K562 (cell line): Measurements from ENCODE around the gene CARM1. TPM values are rescaled to one million over a fixed set of nuclear protein-coding genes. Genes with fewer than 3 reads are reported as not detected.

Source experiments
- AFF1 ChIP-seq, 2 experiments: fragments of 450-650 bp; IDR thresholded peaks; 2 replicates each; pipeline ENCODE4 v1.6.1; 2018; ENCODE audit warnings: mild to moderate bottlenecking in 2 of 2, low read depth in 1 of 2; ENCODE audit not compliant: partially characterized antibody in 2 of 2
- CREB3 ChIP-seq: fragments of 450-650 bp; conservative IDR thresholded peaks from 2 replicates; pipeline ENCODE4 v1.6.1; 2016; ENCODE audit warnings: missing genetic modification characterization, low read depth, mild to moderate bottlenecking, missing compliant biosample characterization, moderate library complexity
- DEAF1 ChIP-seq: fragments of 450-650 bp; formaldehyde crosslinking; IDR thresholded peaks from 2 replicates; pipeline ENCODE4 v1.4.0; 2020; ENCODE audit warnings: mild to moderate bottlenecking, moderate library complexity
- ELF1 ChIP-seq: fragments of 200-800 bp; sonication (Bioruptor generic); IDR thresholded peaks from 2 replicates; pipeline ENCODE4 v1.6.1; 2016; ENCODE audit warnings: missing genetic modification characterization, missing compliant biosample characterization
- GABPA ChIP-seq: fragments of 200-800 bp; sonication (Bioruptor generic); conservative IDR thresholded peaks from 2 replicates; pipeline ENCODE4 v1.6.1; 2016; ENCODE audit warnings: low read depth, missing genetic modification characterization, missing compliant biosample characterization
- GTF3C2 ChIP-seq: IDR thresholded peaks from 3 replicates; pipeline ENCODE4 v1.6.1; 2011; ENCODE audit warnings: borderline replicate concordance, mild to moderate bottlenecking, moderate library complexity; ENCODE audit not compliant: insufficient read length; ENCODE audit errors: extremely low read depth
- HOXB6 ChIP-seq: fragments of 250-450 bp; sonication (Bioruptor Pico); IDR thresholded peaks from 2 replicates; pipeline ENCODE4 v1.5.1; 2022; ENCODE audit warnings: mild to moderate bottlenecking, borderline replicate concordance
- KAT7 ChIP-seq: sonication (generic); formaldehyde crosslinking; IDR thresholded peaks from 2 replicates; pipeline ENCODE4 v1.8.0; 2022; ENCODE audit warnings: missing genetic modification reagents, mild to moderate bottlenecking, borderline replicate concordance
- MEIS2 ChIP-seq: fragments of 450-650 bp; IDR thresholded peaks from 2 replicates; pipeline ENCODE4 v1.6.1; 2014; ENCODE audit warnings: mild to moderate bottlenecking; ENCODE audit not compliant: partially characterized antibody
- PHF20 ChIP-seq: fragments of 450-650 bp; IDR thresholded peaks from 2 replicates; pipeline ENCODE4 v1.6.1; 2018; ENCODE audit not compliant: partially characterized antibody
- POLR3A ChIP-seq: IDR thresholded peaks from 2 replicates; pipeline ENCODE4 v1.6.1; 2011; ENCODE audit warnings: borderline replicate concordance, mild to moderate bottlenecking, moderate library complexity; ENCODE audit not compliant: insufficient read length, insufficient read depth; ENCODE audit errors: extremely low read depth
- RBM39 ChIP-seq: fragments of 200-400 bp; formaldehyde crosslinking; optimal IDR thresholded peaks from 2 replicates; pipeline ENCODE3; 2018; ENCODE audit warnings: low read depth, low read length
- SRSF9 ChIP-seq: fragments of 200-400 bp; formaldehyde crosslinking; IDR thresholded peaks from 2 replicates; pipeline ENCODE4 v1.6.1; 2017; ENCODE audit warnings: low read depth, low read length, borderline replicate concordance
- STAT5A ChIP-seq: IDR thresholded peaks from 2 replicates; pipeline ENCODE4 v1.6.1; 2012; ENCODE audit warnings: low read length, inconsistent platforms, borderline replicate concordance
- XRCC5 ChIP-seq: fragments of 200-400 bp; formaldehyde crosslinking; IDR thresholded peaks from 2 replicates; pipeline ENCODE4 v1.6.1; 2017; ENCODE audit warnings: low read depth, mild to moderate bottlenecking, low read length
- ZNF3 ChIP-seq: fragments of 250-450 bp; sonication (Bioruptor Pico); IDR thresholded peaks from 2 replicates; pipeline ENCODE4 v1.5.0; 2021; ENCODE audit warnings: mild to moderate bottlenecking, moderate library complexity
- polyA plus RNA-seq, 8 experiments: library from polyadenylated mRNA; depleted of rRNA in 4 of 8; stranded (reverse) in 5 of 8; unstranded in 3 of 8; fragments of >200 nt; fragmentation: Nextera tagmentation in 2 of 8; fragmentation: Illumina TruSeq in 1 of 8; extraction: Ambion mirVana in 2 of 8; extraction: Trizol in 1 of 8; gene quantifications; 2 replicates each; pipeline versions ENCODE4 v1.2.1 to v1.2.3, GENCODE V29; 2011 to 2014; ENCODE audit warnings: inconsistent platforms in 1 of 8, missing spikeins in 1 of 8
- total RNA-seq, 7 experiments: library from RNA; depleted of rRNA in 6 of 7; stranded (reverse); fragments of >200 nt in 6 of 7; fragmentation: Illumina TruSeq in 2 of 7; extraction: Trizol in 2 of 7; gene quantifications; 2 replicates each; pipeline versions ENCODE4 v1.2.1 to v1.2.3, GENCODE V29; 2011 to 2021; ENCODE audit warnings: low replicate concordance in 1 of 7

CARM1 gene
- total and polyA plus RNA-seq, 9 of the 15 experiments (the other 6 are each of a cell fraction or from before 2014, with no cell fraction given), result 0.36 to 86.0 (median 29.7) TPM

- TF ChIP-seq DEAF1 (no peak; the same call in 1 of the 2 replicates), PHF20 (peak; percentile 17), POLR3A (no peak), SRSF9 (no peak), KAT7 (peak; percentile 79; the same call in 1 of the 2 replicates), RBM39 (no peak), STAT5A (no peak; the same call in 1 of the 2 replicates), HOXB6 (no peak), ELF1 (tag) (peak; percentile 34), AFF1 (IDR thresholded peaks at IDR 0.05; ENCODE audit: low read depth in 1 of 2, partially characterized antibody in 2 of 2) (peak; percentile 70 to 88), XRCC5 (no peak), GABPA (tag) (peak; percentile 4; the same call in 1 of the 2 replicates), CREB3 (tag) (peak; percentile 97), GTF3C2 (no peak), MEIS2 (peak; percentile 26), ZNF3 (CRISPR knock-in tag) (no peak)
Observed at GRCh38 chr19:10836479-10837330, 34.6 kb upstream of the CARM1 start (continued).
